Measurements from ENCODE around the gene ARL6IP6.

- TF ChIP-seq CTCF (IDR thresholded peaks at IDR 0.05) = peak in 3 of 7 experiments; percentile 12 to 37 (median 22)
- no peak for TF ChIP-seq POLR2A (IDR thresholded peaks at IDR 0.05)
Observed at GRCh38 chr2:152743002-152743401, 24.6 kb downstream of the ARL6IP6 start.
